ENCODE measurements around the gene ITGB2.

DNA sequence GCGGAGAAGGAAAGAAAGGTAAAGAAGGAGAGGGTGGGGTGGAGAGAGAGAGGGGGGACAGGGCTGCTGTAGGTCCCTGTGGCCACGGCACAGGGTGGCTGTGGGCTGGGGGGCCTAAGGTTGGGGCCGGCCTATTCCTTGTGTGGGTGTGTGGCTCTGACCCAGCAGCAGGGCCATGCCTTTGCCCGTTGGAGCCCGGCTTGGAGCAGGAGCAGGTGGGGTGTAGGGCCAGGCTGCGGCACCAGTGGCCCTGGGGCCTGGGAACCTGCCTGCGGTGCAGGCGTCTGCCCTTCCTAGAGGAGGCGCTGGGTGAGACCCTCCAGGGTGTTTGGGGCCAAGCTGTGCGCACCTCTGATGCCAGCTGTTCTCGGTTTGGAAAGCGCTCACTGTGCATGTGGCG, 83.2 kb downstream of the ITGB2 start:
- TF ChIP-seq, protein P1, sequence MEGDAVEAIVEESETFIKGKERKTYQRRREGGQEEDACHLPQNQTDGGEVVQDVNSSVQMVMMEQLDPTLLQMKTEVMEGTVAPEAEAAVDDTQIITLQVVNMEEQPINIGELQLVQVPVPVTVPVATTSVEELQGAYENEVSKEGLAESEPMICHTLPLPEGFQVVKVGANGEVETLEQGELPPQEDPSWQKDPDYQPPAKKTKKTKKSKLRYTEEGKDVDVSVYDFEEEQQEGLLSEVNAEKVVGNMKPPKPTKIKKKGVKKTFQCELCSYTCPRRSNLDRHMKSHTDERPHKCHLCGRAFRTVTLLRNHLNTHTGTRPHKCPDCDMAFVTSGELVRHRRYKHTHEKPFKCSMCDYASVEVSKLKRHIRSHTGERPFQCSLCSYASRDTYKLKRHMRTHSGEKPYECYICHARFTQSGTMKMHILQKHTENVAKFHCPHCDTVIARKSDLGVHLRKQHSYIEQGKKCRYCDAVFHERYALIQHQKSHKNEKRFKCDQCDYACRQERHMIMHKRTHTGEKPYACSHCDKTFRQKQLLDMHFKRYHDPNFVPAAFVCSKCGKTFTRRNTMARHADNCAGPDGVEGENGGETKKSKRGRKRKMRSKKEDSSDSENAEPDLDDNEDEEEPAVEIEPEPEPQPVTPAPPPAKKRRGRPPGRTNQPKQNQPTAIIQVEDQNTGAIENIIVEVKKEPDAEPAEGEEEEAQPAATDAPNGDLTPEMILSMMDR (IDR thresholded peaks at IDR 0.05): no peak
- TF ChIP-seq ATF1 (CRISPR knock-in tag; IDR thresholded peaks at IDR 0.05) (no peak), KAT7 (CRISPR knock-in tag; IDR thresholded peaks at IDR 0.05; ENCODE audit: borderline replicate concordance) (no peak), NR2C2 (CRISPR knock-in tag; IDR thresholded peaks at IDR 0.05) (no peak), CREB1 (CRISPR knock-in tag; IDR thresholded peaks at IDR 0.05) (no peak), SP1 (CRISPR knock-in tag; conservative IDR thresholded peaks at IDR 0.05) (no peak), ETV6 (CRISPR knock-in tag; IDR thresholded peaks at IDR 0.05) (no peak), MYBL2 (CRISPR knock-in tag; IDR thresholded peaks at IDR 0.05) (no peak)
- TF ChIP-seq, protein P2, sequence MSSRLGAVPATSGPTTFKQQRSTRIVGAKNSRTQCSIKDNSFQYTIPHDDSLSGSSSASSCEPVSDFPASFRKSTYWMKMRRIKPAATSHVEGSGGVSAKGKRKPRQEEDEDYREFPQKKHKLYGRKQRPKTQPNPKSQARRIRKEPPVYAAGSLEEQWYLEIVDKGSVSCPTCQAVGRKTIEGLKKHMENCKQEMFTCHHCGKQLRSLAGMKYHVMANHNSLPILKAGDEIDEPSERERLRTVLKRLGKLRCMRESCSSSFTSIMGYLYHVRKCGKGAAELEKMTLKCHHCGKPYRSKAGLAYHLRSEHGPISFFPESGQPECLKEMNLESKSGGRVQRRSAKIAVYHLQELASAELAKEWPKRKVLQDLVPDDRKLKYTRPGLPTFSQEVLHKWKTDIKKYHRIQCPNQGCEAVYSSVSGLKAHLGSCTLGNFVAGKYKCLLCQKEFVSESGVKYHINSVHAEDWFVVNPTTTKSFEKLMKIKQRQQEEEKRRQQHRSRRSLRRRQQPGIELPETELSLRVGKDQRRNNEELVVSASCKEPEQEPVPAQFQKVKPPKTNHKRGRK (CRISPR knock-in tag; IDR thresholded peaks at IDR 0.05; ENCODE audit: borderline replicate concordance): no peak
- TF ChIP-seq, protein P3, sequence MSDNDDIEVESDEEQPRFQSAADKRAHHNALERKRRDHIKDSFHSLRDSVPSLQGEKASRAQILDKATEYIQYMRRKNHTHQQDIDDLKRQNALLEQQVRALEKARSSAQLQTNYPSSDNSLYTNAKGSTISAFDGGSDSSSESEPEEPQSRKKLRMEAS (CRISPR knock-in tag; IDR thresholded peaks at IDR 0.05): no peak
- TF ChIP-seq, protein P4, sequence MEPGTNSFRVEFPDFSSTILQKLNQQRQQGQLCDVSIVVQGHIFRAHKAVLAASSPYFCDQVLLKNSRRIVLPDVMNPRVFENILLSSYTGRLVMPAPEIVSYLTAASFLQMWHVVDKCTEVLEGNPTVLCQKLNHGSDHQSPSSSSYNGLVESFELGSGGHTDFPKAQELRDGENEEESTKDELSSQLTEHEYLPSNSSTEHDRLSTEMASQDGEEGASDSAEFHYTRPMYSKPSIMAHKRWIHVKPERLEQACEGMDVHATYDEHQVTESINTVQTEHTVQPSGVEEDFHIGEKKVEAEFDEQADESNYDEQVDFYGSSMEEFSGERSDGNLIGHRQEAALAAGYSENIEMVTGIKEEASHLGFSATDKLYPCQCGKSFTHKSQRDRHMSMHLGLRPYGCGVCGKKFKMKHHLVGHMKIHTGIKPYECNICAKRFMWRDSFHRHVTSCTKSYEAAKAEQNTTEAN (CRISPR knock-in tag; IDR thresholded peaks at IDR 0.05): no peak
- TF ChIP-seq, protein P5, sequence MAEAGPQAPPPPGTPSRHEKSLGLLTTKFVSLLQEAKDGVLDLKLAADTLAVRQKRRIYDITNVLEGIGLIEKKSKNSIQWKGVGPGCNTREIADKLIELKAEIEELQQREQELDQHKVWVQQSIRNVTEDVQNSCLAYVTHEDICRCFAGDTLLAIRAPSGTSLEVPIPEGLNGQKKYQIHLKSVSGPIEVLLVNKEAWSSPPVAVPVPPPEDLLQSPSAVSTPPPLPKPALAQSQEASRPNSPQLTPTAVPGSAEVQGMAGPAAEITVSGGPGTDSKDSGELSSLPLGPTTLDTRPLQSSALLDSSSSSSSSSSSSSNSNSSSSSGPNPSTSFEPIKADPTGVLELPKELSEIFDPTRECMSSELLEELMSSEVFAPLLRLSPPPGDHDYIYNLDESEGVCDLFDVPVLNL (CRISPR knock-in tag; IDR thresholded peaks at IDR 0.05; ENCODE audit: borderline replicate concordance, low read depth): no peak
- TF ChIP-seq, protein P6, sequence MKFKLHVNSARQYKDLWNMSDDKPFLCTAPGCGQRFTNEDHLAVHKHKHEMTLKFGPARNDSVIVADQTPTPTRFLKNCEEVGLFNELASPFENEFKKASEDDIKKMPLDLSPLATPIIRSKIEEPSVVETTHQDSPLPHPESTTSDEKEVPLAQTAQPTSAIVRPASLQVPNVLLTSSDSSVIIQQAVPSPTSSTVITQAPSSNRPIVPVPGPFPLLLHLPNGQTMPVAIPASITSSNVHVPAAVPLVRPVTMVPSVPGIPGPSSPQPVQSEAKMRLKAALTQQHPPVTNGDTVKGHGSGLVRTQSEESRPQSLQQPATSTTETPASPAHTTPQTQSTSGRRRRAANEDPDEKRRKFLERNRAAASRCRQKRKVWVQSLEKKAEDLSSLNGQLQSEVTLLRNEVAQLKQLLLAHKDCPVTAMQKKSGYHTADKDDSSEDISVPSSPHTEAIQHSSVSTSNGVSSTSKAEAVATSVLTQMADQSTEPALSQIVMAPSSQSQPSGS (CRISPR knock-in tag; IDR thresholded peaks at IDR 0.05; ENCODE audit: borderline replicate concordance, low read depth): no peak
- TF ChIP-seq, protein P7, sequence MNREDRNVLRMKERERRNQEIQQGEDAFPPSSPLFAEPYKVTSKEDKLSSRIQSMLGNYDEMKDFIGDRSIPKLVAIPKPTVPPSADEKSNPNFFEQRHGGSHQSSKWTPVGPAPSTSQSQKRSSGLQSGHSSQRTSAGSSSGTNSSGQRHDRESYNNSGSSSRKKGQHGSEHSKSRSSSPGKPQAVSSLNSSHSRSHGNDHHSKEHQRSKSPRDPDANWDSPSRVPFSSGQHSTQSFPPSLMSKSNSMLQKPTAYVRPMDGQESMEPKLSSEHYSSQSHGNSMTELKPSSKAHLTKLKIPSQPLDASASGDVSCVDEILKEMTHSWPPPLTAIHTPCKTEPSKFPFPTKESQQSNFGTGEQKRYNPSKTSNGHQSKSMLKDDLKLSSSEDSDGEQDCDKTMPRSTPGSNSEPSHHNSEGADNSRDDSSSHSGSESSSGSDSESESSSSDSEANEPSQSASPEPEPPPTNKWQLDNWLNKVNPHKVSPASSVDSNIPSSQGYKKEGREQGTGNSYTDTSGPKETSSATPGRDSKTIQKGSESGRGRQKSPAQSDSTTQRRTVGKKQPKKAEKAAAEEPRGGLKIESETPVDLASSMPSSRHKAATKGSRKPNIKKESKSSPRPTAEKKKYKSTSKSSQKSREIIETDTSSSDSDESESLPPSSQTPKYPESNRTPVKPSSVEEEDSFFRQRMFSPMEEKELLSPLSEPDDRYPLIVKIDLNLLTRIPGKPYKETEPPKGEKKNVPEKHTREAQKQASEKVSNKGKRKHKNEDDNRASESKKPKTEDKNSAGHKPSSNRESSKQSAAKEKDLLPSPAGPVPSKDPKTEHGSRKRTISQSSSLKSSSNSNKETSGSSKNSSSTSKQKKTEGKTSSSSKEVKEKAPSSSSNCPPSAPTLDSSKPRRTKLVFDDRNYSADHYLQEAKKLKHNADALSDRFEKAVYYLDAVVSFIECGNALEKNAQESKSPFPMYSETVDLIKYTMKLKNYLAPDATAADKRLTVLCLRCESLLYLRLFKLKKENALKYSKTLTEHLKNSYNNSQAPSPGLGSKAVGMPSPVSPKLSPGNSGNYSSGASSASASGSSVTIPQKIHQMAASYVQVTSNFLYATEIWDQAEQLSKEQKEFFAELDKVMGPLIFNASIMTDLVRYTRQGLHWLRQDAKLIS (CRISPR knock-in tag; IDR thresholded peaks at IDR 0.05; ENCODE audit: borderline replicate concordance): no peak
